OCI-LY3 (cell line): Measurements from ENCODE around the gene SULT2B1.

ENCODE experiments used
- H2AFZ ChIP-seq: fragments of 200-600, 300-600 bp; shearing (Covaris generic); 2 replicates; pipeline ENCODE4 v1.6.0; 2014; ENCODE audit warnings: antibody characterized with exemption, low read depth, low read length
- H3K27ac ChIP-seq: fragments of 200-600, 300-600 bp; sonication (generic); 2 replicates; pipeline ENCODE4 v1.5.1; 2014; ENCODE audit warnings: mild to moderate bottlenecking, low read length, moderate library complexity, mixed read lengths
- H3K27me3 ChIP-seq: fragments of 200-600, 300-600 bp; sonication (generic); 2 replicates; pipeline ENCODE4 v1.6.1; 2014; ENCODE audit warnings: low read depth, low read length, mixed read lengths
- H3K36me3 ChIP-seq: fragments of 200-600, 300-600 bp; sonication (generic); replicated peaks from 2 replicates; pipeline ENCODE3; 2014; ENCODE audit warnings: low read depth, low read length, mixed read lengths
- H3K4me1 ChIP-seq: fragments of 300-600, 200-600 bp; sonication (generic); 2 replicates; pipeline ENCODE4 v1.6.1; 2014; ENCODE audit warnings: low read length, mixed read lengths
- H3K4me2 ChIP-seq: fragments of 200-600, 300-600 bp; sonication (generic); 2 replicates; pipeline ENCODE4 v1.6.1; 2014; ENCODE audit warnings: low read length, mixed read lengths
- H3K4me3 ChIP-seq: fragments of 300-600, 200-600 bp; sonication (generic); 2 replicates; pipeline ENCODE4 v1.5.1; 2014; ENCODE audit warnings: antibody characterized with exemption, mild to moderate bottlenecking, low read length, moderate library complexity
- H3K79me2 ChIP-seq: fragments of 300-600, 200-600 bp; shearing (Covaris generic); 2 replicates; pipeline ENCODE4 v1.6.1; 2014; ENCODE audit warnings: mild to moderate bottlenecking, low read length, mixed read lengths
- H3K9ac ChIP-seq: fragments of 300-600, 200-600 bp; shearing (Covaris generic); 2 replicates; pipeline ENCODE4 v1.6.0; 2014; ENCODE audit warnings: mild to moderate bottlenecking, low read length, moderate library complexity
- H3K9me3 ChIP-seq: fragments of 200-600, 300-600 bp; shearing (Covaris generic); 2 replicates; pipeline ENCODE4 v1.6.1; 2014; ENCODE audit warnings: low read length, mixed read lengths; ENCODE audit not compliant: insufficient read depth
- H4K20me1 ChIP-seq: fragments of 200-600, 300-600 bp; sonication (generic); 2 replicates; pipeline ENCODE4 v1.6.1; 2016; ENCODE audit warnings: low read length, mixed read lengths; ENCODE audit not compliant: insufficient read depth
- EZH2phosphoT487 ChIP-seq: fragments of 200-600 bp; shearing (Covaris generic); IDR thresholded peaks from 2 replicates; pipeline ENCODE4 v1.6.1; 2018; ENCODE audit warnings: antibody characterized with exemption, mixed run types, low read depth
- TF ChIP-seq, protein P1 (sequence below): fragments of 200-600, 300-600 bp; sonication (generic); IDR thresholded peaks from 2 replicates; pipeline ENCODE4 v1.5.1; 2014; ENCODE audit warnings: antibody characterized with exemption, low read length, low read depth

Gene SULT2B1

DNA sequence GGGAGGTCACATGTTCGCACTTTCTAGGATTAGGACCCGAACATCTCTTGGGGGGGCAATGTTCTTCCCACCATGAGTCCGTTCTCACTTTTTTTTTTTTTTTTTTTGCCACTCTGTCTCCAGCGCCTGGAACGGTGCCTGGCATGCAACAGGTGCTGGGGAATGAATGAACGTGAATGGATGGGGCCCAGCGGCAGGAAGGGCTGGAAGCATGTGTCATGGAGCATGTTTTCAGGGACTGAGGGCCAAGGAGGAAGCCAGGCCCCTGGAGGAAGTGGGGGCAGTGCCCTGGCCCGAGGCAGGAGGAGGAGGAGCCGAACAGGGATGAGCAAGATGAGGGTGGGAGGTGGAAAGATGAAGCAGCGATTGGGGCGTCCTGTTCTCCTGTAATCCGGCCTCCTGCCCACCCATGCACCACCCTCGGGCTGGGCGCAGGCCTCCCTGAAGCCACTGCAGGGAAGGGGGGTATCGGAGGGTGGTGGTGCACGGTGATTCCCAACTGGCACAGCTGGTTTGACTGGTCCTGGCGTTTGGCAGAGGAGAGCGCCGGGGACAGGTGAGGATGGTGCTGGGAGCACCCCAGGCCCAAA lies 8.8 kb upstream of the SULT2B1 start:
- no peak for TF ChIP-seq EZH2phosphoT487
- TF ChIP-seq, protein P1, sequence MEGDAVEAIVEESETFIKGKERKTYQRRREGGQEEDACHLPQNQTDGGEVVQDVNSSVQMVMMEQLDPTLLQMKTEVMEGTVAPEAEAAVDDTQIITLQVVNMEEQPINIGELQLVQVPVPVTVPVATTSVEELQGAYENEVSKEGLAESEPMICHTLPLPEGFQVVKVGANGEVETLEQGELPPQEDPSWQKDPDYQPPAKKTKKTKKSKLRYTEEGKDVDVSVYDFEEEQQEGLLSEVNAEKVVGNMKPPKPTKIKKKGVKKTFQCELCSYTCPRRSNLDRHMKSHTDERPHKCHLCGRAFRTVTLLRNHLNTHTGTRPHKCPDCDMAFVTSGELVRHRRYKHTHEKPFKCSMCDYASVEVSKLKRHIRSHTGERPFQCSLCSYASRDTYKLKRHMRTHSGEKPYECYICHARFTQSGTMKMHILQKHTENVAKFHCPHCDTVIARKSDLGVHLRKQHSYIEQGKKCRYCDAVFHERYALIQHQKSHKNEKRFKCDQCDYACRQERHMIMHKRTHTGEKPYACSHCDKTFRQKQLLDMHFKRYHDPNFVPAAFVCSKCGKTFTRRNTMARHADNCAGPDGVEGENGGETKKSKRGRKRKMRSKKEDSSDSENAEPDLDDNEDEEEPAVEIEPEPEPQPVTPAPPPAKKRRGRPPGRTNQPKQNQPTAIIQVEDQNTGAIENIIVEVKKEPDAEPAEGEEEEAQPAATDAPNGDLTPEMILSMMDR: no peak
- Histone ChIP-seq H2AFZ (no peak overlapping the region), H3K4me2 (no peak overlapping the region), H3K27ac (no peak overlapping the region), H3K9me3 (no peaks in the 10 kb centered on the region), H3K4me3 (no peak overlapping the region), H3K4me1 (no peaks in the 10 kb centered on the region), H3K36me3 (no peaks in the 10 kb centered on the region), H3K9ac (no peak overlapping the region), H4K20me1 (no peaks in the 10 kb centered on the region), H3K27me3 (peaks cover 2% of the 10 kb centered on the region), H3K79me2 (no peaks in the 10 kb centered on the region)

DNA sequence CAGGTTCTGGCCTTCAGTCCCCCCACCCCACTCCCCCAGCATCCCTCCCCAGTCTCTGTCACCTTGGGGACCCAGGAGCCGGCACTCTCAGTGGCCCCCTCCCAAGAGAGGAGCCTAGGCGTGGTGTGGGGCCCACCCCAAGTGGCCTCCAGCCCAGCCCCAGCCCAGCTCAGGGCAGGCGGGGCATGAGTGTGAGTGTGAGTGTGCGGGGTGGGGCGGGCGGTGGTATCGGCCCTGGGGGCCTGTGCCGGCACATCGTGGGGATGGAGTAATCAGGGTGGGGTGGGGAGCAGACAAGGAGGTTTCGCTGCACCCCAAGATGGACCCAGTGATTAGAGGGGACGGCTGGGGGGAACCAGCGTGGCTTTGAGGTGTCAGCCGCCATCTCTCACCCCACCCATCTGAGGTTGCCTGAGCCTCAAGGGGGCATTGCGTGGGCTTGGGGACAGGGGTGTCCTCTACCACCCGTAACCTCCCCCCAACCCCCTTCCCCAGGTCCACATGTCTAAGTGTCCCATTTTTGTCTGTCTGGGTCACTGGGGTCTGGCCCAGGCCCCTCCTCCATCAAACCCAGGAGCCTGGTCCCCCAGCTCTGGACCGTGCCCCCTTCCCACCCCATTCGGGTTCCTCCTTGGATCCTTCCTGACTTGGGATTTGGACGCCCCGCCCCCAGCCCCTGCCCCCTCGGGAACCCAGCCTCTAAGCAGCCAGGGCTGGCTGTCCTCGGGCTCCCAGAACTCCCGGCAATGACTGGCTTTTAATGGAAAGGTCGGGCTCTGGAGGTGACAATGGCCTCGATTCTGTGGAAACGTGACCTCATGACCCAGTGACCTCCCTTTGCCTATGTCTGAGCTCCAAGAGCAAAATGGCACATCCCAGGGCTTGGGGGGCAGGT lies 6.9 kb upstream of the SULT2B1 start:
- Histone ChIP-seq H3K9me3 (no peaks in the 10 kb centered on the region), H3K27ac (no peak overlapping the region), H3K4me3 (no peak overlapping the region), H3K4me2 (no peak overlapping the region), H3K79me2 (no peaks in the 10 kb centered on the region), H3K4me1 (no peaks in the 10 kb centered on the region), H3K9ac (no peak overlapping the region), H2AFZ (no peak overlapping the region), H3K27me3 (peaks cover 14% of the 10 kb centered on the region), H4K20me1 (no peaks in the 10 kb centered on the region), H3K36me3 (no peaks in the 10 kb centered on the region)
- TF ChIP-seq, protein P1: no peak
- TF ChIP-seq EZH2phosphoT487: no peak

DNA sequence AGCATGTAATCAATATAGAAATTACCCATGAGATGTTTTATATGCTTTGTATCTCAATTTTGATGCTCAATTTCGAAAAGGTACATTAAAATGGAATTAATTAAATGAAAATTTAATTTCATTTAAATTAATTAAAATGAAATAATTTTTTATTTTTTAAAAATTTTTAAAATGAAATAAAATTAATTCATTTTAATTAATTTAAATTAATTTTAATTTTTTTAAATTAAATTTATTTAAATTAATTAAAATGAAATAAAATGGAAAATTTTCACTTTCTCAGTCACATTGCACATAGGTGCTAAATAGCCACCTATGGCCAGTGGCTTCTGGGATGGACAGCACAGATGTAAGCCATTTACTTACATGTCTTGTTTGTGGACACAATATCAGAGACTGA lies 4.2 kb upstream of the SULT2B1 start:
- H3K4me2 ChIP-seq: no peak overlapping the region
- no peaks in the 10 kb centered on the region for H3K9me3 ChIP-seq
- H3K9ac ChIP-seq: no peak overlapping the region
- H3K4me3 ChIP-seq: no peak overlapping the region
- peaks cover 22% of the 10 kb centered on the region for H3K27me3 ChIP-seq
- no peaks in the 10 kb centered on the region for H4K20me1 ChIP-seq
- H3K27ac ChIP-seq: no peak overlapping the region
- no peaks in the 10 kb centered on the region for H3K4me1 ChIP-seq
- H3K36me3 ChIP-seq: no peaks in the 10 kb centered on the region
- TF ChIP-seq, protein P1: no peak
- TF ChIP-seq EZH2phosphoT487: no peak
- H3K79me2 ChIP-seq: no peaks in the 10 kb centered on the region
- H2AFZ ChIP-seq: no peak overlapping the region

DNA sequence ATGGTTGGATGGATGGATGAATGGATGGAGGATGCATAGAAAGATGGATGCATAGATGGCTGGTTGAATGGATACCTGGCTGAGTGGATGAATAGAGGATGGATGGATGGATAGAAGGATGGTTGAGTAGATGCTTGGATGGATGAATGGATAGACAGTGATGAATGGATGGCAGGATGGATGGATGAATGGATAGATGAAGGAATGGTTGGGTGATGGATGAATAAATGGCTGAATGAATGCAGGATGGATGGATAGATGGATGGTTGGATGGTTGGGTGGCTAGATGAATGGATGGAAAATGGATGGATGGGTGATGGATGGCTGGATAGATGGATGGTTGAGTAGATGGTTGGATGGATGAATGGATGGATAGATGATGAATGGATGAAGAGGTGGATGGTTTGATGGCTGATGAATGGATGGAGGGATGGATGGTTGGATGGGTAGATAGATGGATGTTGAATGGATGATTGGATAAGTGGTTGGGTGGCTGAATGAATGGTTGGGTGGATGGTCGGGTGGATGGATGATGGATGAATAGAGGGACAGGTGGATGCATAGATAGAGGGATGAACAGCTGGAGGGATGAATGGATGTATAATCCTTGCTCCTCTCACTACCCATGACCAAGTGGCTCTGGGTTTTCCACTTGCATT lies 3.6 kb upstream of the SULT2B1 start:
- Histone ChIP-seq H2AFZ (no peak overlapping the region), H3K4me1 (no peaks in the 10 kb centered on the region), H3K27ac (no peak overlapping the region), H3K9ac (no peak overlapping the region), H3K4me2 (no peak overlapping the region), H4K20me1 (no peaks in the 10 kb centered on the region), H3K79me2 (no peaks in the 10 kb centered on the region), H3K9me3 (no peaks in the 10 kb centered on the region), H3K36me3 (no peaks in the 10 kb centered on the region), H3K4me3 (no peak overlapping the region), H3K27me3 (peaks cover 22% of the 10 kb centered on the region)
- no peak for TF ChIP-seq EZH2phosphoT487
- TF ChIP-seq, protein P1: no peak
